GM18499 (cell line): ENCODE data around the gene TMEM129.
"Not testable (repeated sequence)": the region's sequence is repeated elsewhere in the genome, so short reads cannot be mapped to it uniquely, and the experiment has no call there.

Source experiments
- ATAC-seq: cut with Tn5 transposase; IDR thresholded peaks from one replicate; pipeline ENCODE4 v1.9.1; 2021; ENCODE audit warnings: moderate number of reproducible peaks; ENCODE audit not compliant: insufficient read depth, unreplicated experiment

TMEM129 gene

GRCh38 chr4:1706358-1706757 lies 14.8 kb downstream of the TMEM129 start:
- ATAC-seq = no peak

DNA sequence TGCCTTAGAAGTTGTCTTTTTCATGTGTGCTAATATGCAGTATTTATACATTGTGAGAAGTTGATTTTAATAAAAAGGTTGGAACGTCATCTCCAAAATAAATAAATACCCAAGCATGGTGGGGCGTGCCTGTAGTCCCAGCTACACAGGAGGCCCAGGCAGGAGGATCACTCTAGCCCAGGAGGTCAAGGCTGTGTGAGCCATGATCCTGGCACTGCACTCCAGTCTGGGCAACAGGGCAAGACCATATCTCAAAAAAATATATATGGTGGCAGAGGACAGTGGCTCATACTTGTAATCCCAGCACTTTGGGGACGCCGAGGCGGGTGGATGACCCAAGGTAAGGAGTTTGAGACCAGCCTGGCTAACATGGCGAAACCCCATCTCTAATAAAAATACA lies 15.4 kb downstream of the TMEM129 start:
- ATAC-seq = no peak

GRCh38 chr4:1703867-1704266 lies 17.3 kb downstream of the TMEM129 start:
- ATAC-seq = no peak

DNA sequence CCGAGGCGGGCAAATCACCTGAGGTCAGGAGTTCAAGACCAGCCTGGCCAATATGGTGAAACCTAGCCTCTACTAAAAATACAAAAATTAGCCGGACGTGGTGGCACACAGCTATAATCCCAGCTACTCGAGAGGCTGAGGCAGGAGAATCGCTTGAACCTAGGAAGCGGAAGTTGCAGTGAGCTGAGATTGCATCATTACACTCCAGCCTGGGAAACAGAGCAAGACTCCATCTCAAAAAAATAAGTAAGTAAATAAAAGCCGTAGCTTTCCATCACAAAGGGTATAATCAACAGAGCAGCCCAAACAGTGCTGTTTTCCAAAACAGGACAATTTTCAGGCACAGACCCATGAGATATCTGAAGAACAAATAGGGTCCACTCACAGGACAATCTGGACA lies 19.5 kb downstream of the TMEM129 start:
- not testable (repeated sequence) for ATAC-seq

GRCh38 chr4:1695913-1696312 lies 25.2 kb downstream of the TMEM129 start:
- no peak for ATAC-seq

GRCh38 chr4:1693131-1693896 lies 27.8 kb downstream of the TMEM129 start:
- ATAC-seq = no peak

DNA sequence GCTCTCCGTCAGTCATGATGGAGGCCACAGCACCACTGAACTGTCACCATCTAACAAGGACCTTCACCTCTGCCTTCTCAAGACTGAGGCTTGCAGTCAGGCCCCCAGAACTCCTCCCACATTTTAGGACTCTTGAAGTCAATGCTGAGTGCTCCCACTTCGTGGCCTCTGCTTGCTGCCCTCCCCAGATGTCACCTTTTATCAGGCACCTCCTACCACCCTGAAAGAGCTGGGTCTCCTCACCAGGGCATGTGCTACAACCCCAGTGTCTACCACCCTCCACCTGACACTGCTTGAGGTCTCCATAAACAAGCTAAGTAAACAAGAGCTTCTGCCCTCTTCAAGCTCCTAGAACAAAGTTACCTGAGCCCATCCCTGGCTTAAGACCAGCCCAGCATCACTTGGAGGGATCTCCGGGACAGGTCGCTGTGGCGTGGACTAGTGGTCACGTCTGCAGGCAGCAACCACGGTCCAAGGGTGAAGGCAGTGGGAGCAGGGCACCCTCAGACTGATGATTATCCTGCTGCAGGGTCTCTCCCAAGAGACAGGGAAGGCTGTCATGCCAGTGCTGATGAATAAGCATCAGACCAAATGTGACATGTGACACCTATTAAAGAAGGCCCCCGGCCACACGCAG lies 29.3 kb downstream of the TMEM129 start:
- ATAC-seq = no peak

GRCh38 chr4:1690698-1691097 lies 30.4 kb downstream of the TMEM129 start:
- ATAC-seq = no peak

GRCh38 chr4:1686440-1687036 lies 34.6 kb downstream of the TMEM129 start:
- no peak for ATAC-seq

DNA sequence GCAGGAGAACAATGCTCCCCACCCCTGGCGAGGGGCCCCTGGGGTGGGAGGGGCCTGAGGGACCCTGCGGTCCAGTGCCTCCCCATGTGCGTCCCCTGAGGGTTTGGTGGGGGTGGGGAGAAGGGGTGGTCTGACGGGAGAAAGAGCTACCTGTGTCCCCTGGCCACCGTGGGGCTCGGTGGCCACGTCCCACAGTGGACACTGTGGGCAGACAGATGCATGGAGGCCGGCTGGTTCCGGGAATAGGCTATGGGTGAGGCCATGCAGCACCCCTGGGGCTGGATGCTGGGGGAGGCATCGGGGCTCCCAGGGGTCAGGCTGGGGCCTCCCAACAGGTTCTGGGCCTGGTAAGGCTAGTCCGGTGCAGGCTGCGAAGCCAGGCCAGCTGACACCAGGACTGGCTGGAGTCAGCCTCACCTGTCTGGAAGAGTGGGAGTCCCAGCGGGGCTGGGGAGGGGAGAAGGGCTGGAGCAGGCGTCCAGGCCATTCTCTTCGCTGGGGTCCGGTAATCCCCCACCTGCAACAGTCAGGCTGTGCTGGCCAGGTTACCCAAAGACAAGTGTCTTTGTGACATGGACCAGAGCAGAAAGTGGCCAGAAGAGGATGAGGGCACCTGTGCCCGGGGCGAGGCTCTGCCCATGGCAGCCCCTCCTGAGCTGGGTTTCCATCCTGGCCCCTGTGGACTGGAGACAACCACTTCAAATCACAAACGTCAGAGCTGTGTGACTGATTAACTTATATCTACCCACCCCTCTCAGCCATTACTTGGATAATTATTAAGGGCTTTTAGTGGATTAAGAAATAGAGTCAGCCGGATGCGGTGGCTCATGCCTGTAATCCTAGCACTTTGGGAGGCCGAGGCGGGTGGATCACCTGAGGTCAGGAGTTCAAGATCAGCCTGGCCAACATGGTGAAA lies 35.6 kb downstream of the TMEM129 start:
- ATAC-seq = no peak

DNA sequence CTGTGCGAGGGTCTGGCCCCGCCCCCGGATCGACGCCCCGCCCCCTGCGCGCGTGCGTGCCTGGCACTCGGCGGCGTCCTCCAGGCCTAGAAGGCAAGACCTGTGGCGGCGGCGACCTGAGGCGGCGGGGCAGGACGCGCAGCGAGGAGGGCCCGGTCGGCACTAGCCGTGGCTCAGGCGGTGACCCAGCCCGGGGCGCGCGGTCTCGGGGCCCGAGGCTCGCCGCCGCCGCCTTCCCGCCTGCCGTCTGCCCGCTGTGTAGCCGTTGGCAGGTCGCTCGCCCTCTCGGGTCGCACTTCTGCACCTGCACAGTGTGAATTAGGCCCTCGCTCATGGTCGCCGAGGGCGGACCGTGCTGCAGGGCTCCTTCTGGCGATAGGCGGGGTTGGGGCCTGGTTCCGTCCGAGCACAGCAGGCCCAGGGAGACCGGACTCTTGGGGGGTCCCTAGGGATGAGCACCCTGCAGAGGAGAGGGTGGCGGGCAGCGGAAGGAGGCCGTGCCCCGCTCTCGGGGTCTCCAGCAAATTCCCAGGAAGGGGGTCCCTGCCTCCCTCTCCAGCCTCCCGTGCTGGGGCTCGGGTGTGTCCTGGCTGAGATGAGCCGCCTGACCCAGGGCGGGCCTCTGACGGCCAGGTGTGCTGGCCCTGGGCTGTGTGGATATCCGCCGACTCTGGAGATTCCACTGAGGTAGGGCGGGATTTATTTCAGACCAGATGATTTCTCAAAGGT lies 36.5 kb downstream of the TMEM129 start:
- peak; percentile 54 for ATAC-seq

DNA sequence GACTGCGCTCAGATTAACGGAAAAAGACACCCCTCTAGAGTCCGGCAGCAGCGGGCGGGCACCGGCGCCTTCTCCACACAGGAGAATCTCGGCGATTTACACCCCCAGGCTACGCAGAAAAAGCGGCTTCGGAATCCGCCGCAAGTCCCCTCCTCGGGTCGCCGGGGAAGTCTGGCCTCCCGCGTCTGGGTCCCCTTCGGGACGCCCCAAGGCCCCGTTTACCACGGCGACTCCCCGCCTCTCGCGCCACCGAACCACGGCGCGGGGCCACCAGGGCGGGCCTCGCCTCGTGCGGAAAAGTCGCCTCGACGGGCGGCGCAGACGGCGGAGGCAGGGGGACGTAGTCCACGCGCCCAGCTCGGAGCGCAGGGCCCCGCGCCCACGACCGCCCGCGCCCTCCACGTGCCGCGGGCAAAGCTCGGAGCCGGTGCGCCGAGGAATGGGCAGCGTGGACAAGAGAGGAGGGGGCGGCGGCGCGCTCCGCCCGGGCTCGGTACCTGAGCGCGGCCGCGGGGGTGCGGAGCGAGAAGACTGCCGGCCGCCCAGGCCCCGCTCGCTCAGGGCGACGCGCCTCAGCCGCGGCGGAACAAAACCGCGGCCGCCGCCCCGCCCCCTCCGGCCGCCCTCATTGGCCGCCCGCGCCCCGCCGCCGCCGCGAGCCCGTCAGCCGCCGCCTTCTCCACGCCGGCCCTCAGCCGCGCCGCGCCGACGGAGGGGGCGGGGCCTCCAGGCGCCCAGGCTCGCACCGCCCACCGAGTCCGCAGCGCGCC lies 37.2 kb downstream of the TMEM129 start, which contains the start of gene FAM53A:
FAM53A (minus strand) TSS at position 578 of the 770 bp plus-strand sequence. CDS start 15,572 bp downstream, outside the sequence.
- no peak for ATAC-seq

DNA sequence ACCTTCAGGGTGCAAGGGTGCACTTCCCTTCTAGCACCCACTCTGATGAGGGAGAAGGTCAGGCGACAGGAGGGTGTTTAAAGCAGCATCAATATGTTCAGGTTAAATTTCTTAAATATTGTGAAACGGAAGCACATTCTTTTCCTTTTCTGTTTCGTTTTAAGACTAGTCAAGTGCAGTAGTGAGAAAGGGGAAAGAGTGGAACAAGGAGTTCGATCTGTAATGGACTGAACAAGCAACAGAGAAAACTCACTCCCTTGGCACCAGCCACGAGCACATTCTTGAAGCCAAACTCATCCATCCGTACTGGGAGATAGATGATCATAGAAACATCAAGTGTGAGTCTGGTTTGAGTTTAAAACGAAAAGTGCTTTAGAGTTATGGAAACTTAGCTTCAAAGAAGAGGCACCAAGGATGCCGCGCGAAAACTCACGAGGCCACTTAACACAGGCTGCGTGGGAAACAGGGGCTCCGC lies 37.8 kb downstream of the TMEM129 start:
- no peak for ATAC-seq

DNA sequence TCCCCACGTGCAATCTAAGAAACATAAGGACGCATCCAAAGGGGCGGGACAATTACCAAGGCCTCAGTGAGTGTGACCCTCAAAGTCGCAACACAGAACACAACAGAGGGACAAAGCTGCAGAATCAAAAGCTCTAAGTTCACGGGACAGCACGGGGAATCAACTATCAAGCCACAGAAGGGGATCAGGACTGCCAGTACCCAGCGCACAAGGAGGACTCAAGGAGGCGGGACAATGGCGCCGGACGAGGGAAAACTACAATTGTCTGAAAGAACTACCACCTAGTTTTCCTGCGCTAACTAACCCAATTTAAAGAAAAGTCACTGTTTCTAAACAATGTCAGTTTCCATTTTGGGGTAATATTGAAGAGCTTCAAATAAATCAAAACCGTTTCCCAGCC lies 38.3 kb downstream of the TMEM129 start:
- ATAC-seq = no peak

DNA sequence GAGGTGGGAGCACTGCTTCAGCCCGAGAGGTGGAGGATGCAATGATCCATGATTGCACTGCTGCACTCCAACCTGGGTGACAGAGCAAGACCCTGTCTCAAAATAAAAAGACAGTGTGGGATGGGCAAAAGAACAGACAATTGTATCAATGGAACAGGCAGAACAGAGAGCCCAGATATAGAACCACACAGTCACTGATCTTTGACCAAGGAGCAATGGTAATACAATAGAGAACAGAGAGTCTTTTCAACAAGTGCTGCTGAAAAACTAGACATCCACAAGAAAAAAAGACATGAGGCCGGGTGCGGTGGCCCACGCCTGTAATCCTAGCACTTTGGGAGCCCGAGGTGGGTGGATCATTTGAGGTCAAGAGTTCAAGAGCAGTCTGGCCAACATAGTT lies 42.9 kb downstream of the TMEM129 start:
- no peak for ATAC-seq

DNA sequence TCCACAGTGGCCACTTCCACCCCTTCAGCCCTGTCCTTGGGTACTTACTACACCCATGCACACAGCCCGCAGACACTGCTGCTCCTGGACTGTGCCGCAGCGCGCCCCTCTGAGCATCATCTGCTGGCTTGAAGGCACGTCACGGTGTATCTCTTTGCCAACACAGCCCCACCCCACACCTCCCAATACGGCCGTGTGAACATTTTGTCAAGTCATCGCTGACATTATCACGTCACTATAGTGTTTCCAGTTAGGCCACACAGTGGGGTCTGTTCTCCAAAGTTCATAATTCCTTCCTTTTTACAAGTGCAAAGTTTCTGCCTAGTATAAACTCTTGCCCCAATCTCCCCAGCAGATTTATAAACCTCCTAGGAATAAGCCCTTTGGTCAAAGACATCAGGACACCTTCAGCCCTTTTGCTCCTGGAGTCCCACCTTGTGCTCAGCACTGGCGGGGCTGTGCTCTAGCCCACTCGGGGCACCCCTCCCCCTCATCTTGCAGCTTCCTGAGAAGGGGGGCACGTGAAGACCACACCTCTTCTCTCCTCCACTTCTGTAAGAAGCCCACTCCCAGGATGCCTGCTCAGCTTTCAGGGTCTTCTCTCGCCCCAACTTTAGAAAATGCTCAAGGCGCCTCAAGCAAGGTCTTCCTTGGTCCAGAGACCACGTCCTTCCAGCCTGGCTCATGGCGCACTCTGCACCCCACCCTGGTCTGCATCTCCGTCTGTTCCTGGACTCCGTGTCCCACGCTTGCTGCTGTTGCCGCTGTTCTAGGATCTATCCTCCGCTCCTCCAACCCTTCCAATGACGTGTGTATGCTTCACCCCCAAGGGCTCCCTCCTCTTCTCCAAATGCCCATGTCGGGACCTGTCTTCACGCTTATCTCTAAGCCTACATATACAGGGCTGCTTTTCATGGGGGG lies 44.3 kb downstream of the TMEM129 start:
- ATAC-seq = no peak

DNA sequence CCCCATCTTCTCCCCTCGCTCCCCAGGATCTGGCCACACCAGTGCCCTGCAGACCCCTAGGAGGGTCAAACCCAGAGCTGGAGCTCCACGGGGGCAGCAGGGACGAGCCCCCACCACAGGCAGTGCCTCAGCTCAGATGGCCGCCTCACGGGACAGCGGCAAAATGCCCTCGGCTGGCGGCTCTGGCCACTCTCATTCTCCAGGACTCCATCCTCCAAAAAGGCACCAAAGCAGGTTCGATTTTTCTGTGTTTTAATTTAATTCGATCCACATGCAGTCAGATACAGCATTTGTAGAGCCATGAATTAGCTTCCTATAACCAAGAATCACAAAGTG lies 45.4 kb downstream of the TMEM129 start:
- no peak for ATAC-seq
